Gastrocnemius medialis (tissue), 4 donors: ENCODE results near the gene PPP1R9B. TPM values are rescaled to one million over a fixed set of nuclear protein-coding genes. Genes with fewer than 3 reads are reported as not detected.

Source experiments
- ATAC-seq, 2 donors: fragments of 150-250 bp; one replicate each; pipeline ENCODE4 v1.9.1; 2016
- DNase-seq, 2 donors: peaks; one replicate each; pipeline ENCODE4 v3.0.0-alpha.2; 2019
- H3K27ac ChIP-seq, 4 donors: fragments of 200-600 bp; sonication (generic); 1 replicate in 1 of 4; 2 replicates in 3 of 4; pipeline ENCODE4 v1.5.1; 2016 to 2018; ENCODE audit warnings: mild to moderate bottlenecking in 2 of 4, moderate library complexity in 1 of 4
- H3K27me3 ChIP-seq, 3 donors: fragments of 200-600 bp; sonication (generic) in 2 of 3; 1 replicate in 1 of 3; 2 replicates in 2 of 3; pipeline versions ENCODE4 v1.5.1 to v1.6.0; 2016 to 2019; ENCODE audit warnings: mild to moderate bottlenecking in 1 of 3, moderate library complexity in 1 of 3
- H3K36me3 ChIP-seq, 2 donors: fragments of 200-600 bp; sonication (generic) in 1 of 2; one replicate each; pipeline ENCODE4 v1.5.1; 2017 to 2018
- H3K4me1 ChIP-seq, 2 donors: fragments of 200-600 bp; sonication (generic) in 1 of 2; one replicate each; pipeline ENCODE4 v1.5.1; 2016 to 2017; ENCODE audit warnings: mild to moderate bottlenecking in 2 of 2
- H3K4me3 ChIP-seq, 4 donors: fragments of 200-600 bp; sonication (generic) in 3 of 4; 1 replicate in 1 of 4; 2 replicates in 3 of 4; pipeline ENCODE4 v1.5.1; 2016 to 2019; ENCODE audit warnings: mild to moderate bottlenecking in 2 of 4
- H3K9me3 ChIP-seq, 3 donors: fragments of 200-600 bp; sonication (generic) in 2 of 3; 1 replicate in 1 of 3; 2 replicates in 2 of 3; pipeline ENCODE4 v1.5.1; 2016 to 2019
- CTCF ChIP-seq, 5 experiments: fragments of 450-650 bp in 3 of 5; fragments of 200-600 bp in 2 of 5; sonication (generic) in 2 of 5; IDR thresholded peaks in 4 of 5; conservative IDR thresholded peaks in 1 of 5; 1 replicate in 4 of 5; 2 replicates in 1 of 5; pipeline ENCODE4 v1.5.1; 2016 to 2019; ENCODE audit warnings: antibody characterized with exemption in 5 of 5, mild to moderate bottlenecking in 3 of 5, moderate library complexity in 3 of 5
- POLR2A ChIP-seq, 2 donors: fragments of 450-650 bp; IDR thresholded peaks; one replicate each; pipeline ENCODE4 v1.6.1; 2017; ENCODE audit warnings: antibody characterized with exemption in 2 of 2, mild to moderate bottlenecking in 2 of 2, moderate library complexity in 2 of 2
- in situ Hi-C, 4 donors: fragments of 200-750 bp; cut with MboI; loops; one replicate each; pipeline versions ENCODE4 v1.15.0 to v1.8.0; 2017; ENCODE audit warnings: low sequenced_read_pairs in 4 of 4
- intact Hi-C: fragments of 100-400 bp; cut with DNase I; formaldehyde crosslinking; loops from one replicate; pipeline ENCODE4 v1.15.1; 2023; ENCODE audit warnings: low total_unique reads
- total RNA-seq, 4 donors: library from RNA; depleted of rRNA; stranded (reverse); fragments of >200 nt; gene quantifications; one replicate each; pipeline versions ENCODE4 v1.1.0 to v1.2.3, GENCODE V29; 2016

The PPP1R9B gene
- total RNA-seq, 4 donors from 2014 or later = 4.7 to 18.8 (median 11.0) TPM

GRCh38 chr17:50090071-50090470 lies 60.4 kb downstream of the PPP1R9B start:
- DNase-seq (no peak), ATAC-seq (no peak)
- Histone ChIP-seq H3K4me1 (peaks cover 0 to 5% of the 10 kb centered on the region in 2 donors), H3K4me3 (no peak overlapping the region), H3K27me3 (no peaks in the 10 kb centered on the region), H3K9me3 (no peaks in the 10 kb centered on the region), H3K27ac (no peak overlapping the region), H3K36me3 (peaks cover 0 to 11% of the 10 kb centered on the region in 2 donors)
- in situ Hi-C loops = loop anchor here in 2 of 4 donors (5.0 kb wide), 2 partner anchors 63 to 82 kb away; no protein-coding TSS in a partner anchor
- TF ChIP-seq CTCF (IDR thresholded peaks at IDR 0.05 in 4 of 5, conservative IDR thresholded peaks at IDR 0.05 in 1 of 5) = no peak
- TF ChIP-seq POLR2A (IDR thresholded peaks at IDR 0.05) = no peak
- intact Hi-C loops = loop anchor here (10.0 kb wide), 2 partner anchors 205 to 335 kb away; partner anchors contain the start of gene ACSF2

GRCh38 chr17:50088952-50089825 lies 61.3 kb downstream of the PPP1R9B start:
- TF ChIP-seq CTCF (IDR thresholded peaks at IDR 0.05 in 4 of 5, conservative IDR thresholded peaks at IDR 0.05 in 1 of 5) (no peak), POLR2A (IDR thresholded peaks at IDR 0.05) (no peak)
- intact Hi-C loops (no loop called here), in situ Hi-C loops (loop anchor here in 3 of 4 donors (5.0 kb wide), 1 partner anchor 62 kb away; no protein-coding TSS in a partner anchor)
- Histone ChIP-seq H3K9me3 (no peaks in the 10 kb centered on the region), H3K36me3 (peaks cover 0 to 11% of the 10 kb centered on the region in 2 donors), H3K27ac (no peak overlapping the region), H3K4me1 (no peaks in the 10 kb centered on the region), H3K4me3 (no peak overlapping the region), H3K27me3 (no peaks in the 10 kb centered on the region)
- ATAC-seq = no peak
- no peak for DNase-seq

- in situ Hi-C loops = loop anchor here in 3 of 4 donors (5.0 kb wide), 1 partner anchor 61 kb away; no protein-coding TSS in a partner anchor
- Histone ChIP-seq H3K27me3 (no peaks in the 10 kb centered on the region), H3K27ac (no peak overlapping the region), H3K9me3 (no peaks in the 10 kb centered on the region), H3K4me3 (no peak overlapping the region), H3K36me3 (peaks cover 0 to 11% of the 10 kb centered on the region in 2 donors), H3K4me1 (no peaks in the 10 kb centered on the region)
- DNase-seq (no peak), ATAC-seq (peak in 1 of 2 donors; percentile 9)
- intact Hi-C loops = loop anchor here (1.0 kb wide), 1 partner anchor 62 kb away; no protein-coding TSS in a partner anchor
- TF ChIP-seq CTCF (IDR thresholded peaks at IDR 0.05 in 4 of 5, conservative IDR thresholded peaks at IDR 0.05 in 1 of 5) (no peak), POLR2A (IDR thresholded peaks at IDR 0.05) (no peak)
Measured at GRCh38 chr17:50087912-50088405, 62.5 kb downstream of the PPP1R9B start.

- intact Hi-C loops (loop anchor here (1.0 kb wide), 1 partner anchor 61 kb away; no protein-coding TSS in a partner anchor), in situ Hi-C loops (loop anchor here in 3 of 4 donors (5.0 kb wide), 1 partner anchor 60 kb away; no protein-coding TSS in a partner anchor)
- Histone ChIP-seq H3K27ac (no peak overlapping the region), H3K4me3 (no peak overlapping the region), H3K4me1 (no peaks in the 10 kb centered on the region), H3K36me3 (peaks cover 0 to 11% of the 10 kb centered on the region in 2 donors), H3K9me3 (no peaks in the 10 kb centered on the region), H3K27me3 (no peaks in the 10 kb centered on the region)
- ATAC-seq (peak; percentile 75 to 89), DNase-seq (peak in 1 of 2 donors; percentile 71)
- peak; percentile 94 to 98 (median 98) for TF ChIP-seq CTCF (IDR thresholded peaks at IDR 0.05 in 4 of 5, conservative IDR thresholded peaks at IDR 0.05 in 1 of 5)
- no peak for TF ChIP-seq POLR2A (IDR thresholded peaks at IDR 0.05)
Measured at GRCh38 chr17:50087246-50087911, 63.1 kb downstream of the PPP1R9B start.

Other genes with a start within 250 kb of the PPP1R9B start
- not detected for gene DLX4, start 181.5 kb downstream of the PPP1R9B start, total RNA-seq
- not detected for gene DLX3, start 155.5 kb downstream of the PPP1R9B start, total RNA-seq
- 10 to 100 TPM in 3 of 4 donors, 1 to 10 TPM in 1; 5.1 to 25.9 (median 18.4) TPM for gene ITGA3, start 94.6 kb downstream of the PPP1R9B start, total RNA-seq
- 100 to 1,000 TPM; 111 to 335 (median 124) TPM for gene PDK2, start 55.3 kb downstream of the PPP1R9B start, total RNA-seq
- 1 to 10 TPM in 1 of 4 donors, under 1 TPM in 2, not detected in 1; 0.04 to 3.8 (median 0.31) TPM for gene SAMD14, start 20.5 kb downstream of the PPP1R9B start, total RNA-seq
- 100 to 1,000 TPM; 227 to 385 (median 292) TPM for gene SGCA, start 15.3 kb upstream of the PPP1R9B start, total RNA-seq
- 1 to 10 TPM; 1.7 to 9.5 (median 5.1) TPM for gene COL1A1, start 51.0 kb upstream of the PPP1R9B start, total RNA-seq
- gene TMEM92, start 123.8 kb upstream of the PPP1R9B start, total RNA-seq = not detected
- gene XYLT2, start 195.4 kb upstream of the PPP1R9B start, total RNA-seq = 10 to 100 TPM in 2 of 4 donors, 1 to 10 TPM in 2; 7.9 to 12.6 (median 9.8) TPM
- 100 to 1,000 TPM; 110 to 141 (median 134) TPM for gene MRPL27, start 222.5 kb upstream of the PPP1R9B start, total RNA-seq
- under 1 TPM in 2 of 4 donors, not detected in 2; 0.82 to 0.95 TPM for gene EME1, start 222.6 kb upstream of the PPP1R9B start, total RNA-seq
- 10 to 100 TPM; 25.4 to 73.2 (median 55.8) TPM for gene LRRC59, start 246.8 kb upstream of the PPP1R9B start, total RNA-seq